ENCODE results near the gene MOCS1. TPM values are rescaled to one million over a fixed set of nuclear protein-coding genes. Genes with fewer than 3 reads are reported as not detected.
"Not testable (repeated sequence)": the region's sequence is repeated elsewhere in the genome, so short reads cannot be mapped to it uniquely, and the experiment has no call there.

The MOCS1 gene
- total RNA-seq: not detected

DNA sequence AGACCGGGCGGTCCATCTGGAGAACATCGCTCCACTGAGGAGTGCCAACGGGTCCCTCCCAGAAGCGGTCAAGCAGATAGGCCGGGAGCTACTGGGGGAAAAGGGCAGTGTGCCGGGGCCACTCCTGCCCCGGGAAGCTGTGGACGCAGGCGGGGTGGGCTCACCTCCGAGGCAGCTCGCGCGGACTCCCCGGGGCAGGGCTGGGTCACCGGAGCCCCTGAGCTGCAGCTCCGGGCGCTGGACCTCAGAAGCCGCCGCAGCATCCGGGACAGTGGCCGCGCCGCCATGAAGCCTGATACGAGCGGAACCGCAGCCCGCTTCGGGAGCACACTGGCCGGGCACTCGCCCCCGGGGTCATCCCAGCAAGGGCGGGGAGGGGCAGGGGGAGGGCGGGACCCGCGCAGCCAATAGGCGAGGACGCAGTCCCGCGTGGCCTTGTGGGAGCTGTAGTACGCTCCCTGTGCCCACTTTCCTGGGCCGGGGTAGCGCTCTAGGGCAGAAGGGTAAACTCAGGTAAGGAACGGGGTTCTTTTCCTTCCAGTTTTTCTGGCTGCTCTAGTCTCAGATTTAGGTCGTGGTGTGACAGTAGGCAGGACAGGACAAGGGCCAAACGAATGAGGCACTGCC is at the start of gene MOCS1:
TSS of gene MOCS1 (minus strand) at position 332 of the 627 bp plus-strand sequence. CDS start at position 287, 45 bp downstream.
- DNase-seq: no peak

DNA sequence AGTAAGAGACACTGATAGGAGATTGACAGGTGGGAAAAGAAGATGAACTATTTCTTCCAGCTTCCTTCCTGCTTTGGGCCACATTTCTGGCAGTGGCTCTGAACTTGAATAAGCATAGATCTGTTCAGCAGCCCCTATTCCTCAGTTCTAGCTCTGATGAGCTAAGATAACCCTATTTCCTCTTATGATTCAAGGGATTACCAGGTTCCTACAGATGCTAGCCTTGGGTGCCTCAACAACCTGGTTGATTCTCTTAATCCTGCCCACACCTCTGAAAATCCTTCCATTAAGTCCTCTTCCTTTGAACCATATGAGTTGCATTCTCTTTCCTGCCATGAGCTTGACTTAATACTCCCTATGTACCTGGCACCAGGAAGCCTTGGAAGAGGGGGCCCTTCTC is 49.8 kb upstream of the MOCS1 start:
- DNase-seq: no peak

DNA sequence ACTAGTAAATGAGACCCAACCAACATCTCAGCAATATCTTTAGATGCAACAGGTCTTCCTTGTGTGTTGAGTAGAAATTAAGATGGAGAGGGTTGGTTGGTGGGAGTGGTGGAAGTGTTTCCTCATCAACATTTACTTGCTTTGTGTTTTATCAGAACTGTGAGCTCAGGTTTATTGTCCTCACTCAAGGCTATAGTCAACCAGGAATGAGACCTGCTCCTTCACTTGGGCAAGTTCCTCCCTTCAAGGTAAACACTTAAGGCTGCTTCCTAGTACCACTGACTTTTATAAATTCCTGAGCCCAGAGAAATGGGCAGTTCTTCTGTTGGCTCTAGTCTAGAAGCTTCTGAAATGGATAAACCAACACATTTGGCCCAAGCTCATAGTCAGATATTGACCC is 48.9 kb upstream of the MOCS1 start:
- no peak for DNase-seq

DNA sequence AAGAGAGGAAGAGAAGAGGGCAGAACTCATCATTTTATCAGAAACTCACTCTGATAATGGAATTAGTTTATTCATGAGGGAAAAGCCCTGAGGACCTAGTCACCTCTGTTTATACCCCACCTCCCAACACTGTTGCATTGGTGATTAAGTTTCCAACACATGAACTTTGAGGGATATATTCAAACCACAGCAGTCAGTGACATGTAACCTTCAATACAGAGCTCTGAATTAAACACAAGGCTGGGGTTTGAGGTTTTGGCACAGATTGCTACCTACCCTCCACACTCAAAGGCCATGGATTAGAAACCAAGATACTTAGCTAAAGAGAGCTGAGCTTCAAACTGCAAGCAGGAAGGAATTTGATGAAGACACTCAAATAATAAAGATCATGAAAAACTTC is 48.5 kb upstream of the MOCS1 start:
- DNase-seq: no peak

DNA sequence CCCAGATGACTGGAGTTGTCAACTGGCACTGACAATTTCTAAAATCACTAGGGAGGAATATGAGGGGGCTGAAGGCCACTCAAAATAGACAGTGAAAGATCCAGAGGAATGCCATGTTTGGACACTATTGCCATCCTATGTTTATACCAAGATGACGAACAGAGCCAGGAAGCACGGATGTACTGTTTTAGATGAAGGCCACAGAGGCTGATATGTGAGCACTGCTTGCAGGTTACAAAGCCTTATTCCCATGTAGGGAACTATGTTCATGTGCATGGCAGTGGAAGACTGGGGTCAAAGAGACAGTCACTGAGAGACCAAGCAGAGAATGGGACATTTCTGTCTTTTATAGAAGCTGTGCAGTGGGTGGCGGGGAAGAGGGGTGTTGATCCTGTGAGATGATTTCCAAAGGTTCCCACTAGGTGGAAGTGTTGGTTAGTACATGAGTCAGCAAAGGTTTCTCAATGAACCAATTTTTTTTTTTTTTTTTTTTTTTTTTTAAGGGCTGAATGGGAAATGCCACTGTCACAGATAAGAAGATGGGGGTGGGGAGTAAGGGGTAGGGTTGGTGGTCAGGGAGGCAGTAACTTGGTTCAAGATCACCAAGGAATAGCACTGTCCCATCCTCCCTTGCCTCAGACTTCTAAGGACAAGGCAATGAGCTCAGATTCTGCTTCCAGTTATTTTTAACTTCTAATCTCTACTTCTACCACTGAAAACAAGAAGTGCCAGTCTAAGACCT is 46.7 kb upstream of the MOCS1 start:
- DNase-seq: no peak

DNA sequence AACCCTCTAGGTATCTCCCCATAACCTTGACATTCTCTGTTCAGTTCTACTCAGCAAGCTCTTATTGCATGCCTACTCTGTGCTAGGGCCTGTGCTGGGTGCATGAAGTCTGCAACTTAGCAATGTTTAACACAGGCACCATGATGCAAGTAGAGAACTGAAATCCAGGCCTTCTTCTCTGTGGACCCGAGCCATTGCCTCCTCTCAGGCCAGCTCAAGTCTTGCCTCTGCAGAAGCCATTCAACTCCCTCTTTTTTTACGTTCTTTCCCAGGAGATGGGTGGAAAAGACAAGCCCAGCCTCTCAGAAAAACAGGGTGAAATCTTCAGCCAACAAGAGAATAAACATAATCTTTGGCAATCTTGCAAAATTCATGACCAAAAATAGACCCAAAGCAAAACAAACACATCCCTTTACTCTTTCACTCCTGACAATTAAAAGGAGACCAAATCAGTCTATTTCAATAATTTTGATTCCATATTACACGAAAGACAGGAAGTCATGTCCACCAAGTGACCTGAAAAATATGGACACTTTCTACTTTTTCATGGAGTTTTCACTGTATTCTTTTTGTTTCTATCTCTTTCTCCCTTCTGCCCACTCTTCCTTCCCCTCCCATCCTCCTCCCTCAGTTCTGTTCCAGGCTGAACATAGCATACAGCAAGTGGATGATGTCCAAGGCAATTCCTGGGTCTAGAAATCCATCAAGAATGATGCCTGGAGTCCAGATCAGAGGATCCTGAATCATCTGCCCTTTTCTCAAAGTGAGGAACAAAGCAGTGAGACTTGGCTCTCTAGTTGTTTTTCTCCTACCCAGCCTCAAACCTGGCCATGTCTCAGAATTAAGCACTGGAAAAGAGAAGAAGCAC is 45.4 kb upstream of the MOCS1 start:
- DNase-seq: no peak

DNA sequence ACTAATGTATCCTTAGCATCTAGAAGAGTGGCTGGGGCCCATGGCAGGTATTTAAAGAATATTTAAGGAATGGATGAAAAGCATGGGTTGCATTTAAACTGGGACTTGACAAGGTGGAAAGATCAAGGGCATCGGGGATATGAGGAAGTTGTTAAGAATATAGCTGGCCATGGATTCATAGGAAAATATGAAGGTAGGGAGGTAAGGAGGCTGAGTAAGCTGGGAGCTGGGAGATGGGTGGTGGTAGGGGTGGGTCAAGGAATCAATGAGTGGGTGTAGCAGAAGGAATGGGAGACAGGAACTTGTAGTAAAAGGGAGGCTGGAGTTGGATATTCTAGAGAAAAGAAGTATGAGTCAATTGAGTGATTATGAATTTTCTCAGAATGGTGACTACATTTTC is 44.0 kb upstream of the MOCS1 start:
- no peak for DNase-seq

DNA sequence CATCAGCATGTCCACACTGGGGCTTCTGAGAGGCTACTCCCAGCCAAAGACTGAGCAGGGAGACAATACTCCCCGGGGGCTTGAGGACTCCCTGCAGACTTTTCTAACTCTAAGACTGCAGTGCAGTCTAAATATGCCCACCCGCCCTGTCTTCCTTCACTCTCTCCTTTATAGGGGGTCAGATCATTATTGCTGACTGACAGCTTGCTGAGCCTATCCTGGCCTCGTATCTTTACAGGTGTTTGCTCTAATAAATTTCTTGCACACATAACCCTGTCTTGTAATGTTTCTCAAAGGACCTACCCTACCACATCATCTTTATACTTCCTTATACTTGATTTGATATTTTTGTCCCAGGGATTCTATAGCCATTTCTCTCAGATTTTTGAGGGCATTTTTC is 39.4 kb upstream of the MOCS1 start:
- DNase-seq: no peak

DNA sequence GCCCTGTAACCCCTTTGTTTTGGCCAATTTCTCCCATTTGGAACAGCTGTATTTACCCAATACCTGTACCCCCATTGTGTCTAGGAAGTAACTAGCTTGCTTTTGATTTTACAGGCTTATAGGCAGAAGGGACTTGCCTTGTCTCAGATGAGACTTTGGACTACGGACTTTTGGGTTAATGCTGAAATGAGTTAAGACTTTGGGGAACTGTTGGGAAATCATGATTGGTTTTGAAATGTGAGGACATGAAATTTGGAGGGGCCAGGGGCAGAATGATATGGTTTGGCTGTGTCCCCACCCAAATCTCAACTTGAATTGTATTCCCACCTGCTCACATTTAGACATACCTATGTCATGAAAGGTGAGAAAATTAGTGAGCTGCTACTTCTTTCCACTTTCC is 38.5 kb upstream of the MOCS1 start:
- DNase-seq: not testable (repeated sequence)

DNA sequence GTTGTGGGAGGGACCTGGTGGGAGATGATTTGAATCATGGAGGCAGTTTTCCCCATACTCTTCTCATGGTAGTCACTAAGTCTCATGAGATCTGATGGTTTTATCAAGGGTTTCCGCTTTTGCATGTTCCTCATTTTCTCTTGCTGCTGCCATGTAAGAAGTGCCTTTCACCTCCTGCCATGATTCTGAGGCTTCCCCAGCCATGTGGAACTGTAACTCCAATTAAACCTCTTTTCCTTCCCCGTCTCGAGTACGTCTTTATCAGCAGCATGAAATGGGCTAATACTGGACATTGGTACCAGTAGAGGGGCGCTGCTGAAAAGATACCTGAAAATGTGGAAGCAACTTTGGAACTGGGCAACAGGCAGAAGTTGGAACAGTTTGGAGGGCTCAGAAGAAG is 36.9 kb upstream of the MOCS1 start:
- DNase-seq: not testable (repeated sequence)

DNA sequence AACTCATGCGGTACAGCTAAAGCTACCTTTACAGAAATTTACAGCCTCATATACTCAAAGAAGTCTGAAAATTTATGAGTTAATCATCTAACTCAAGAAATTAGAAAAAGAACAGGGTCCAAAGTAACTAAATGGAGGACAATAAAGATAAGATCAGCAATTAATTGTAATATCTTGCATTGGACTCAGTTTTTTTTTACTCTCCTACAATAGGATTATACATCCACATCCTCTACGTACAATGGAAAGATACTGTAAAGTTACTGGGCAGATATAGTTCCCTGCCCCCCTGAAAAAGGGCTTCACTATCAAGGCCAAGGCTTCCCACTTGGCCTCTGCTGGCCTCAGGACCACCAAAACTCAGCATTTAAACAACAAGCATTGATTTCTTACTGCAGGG is 31.5 kb upstream of the MOCS1 start:
- no peak for DNase-seq

DNA sequence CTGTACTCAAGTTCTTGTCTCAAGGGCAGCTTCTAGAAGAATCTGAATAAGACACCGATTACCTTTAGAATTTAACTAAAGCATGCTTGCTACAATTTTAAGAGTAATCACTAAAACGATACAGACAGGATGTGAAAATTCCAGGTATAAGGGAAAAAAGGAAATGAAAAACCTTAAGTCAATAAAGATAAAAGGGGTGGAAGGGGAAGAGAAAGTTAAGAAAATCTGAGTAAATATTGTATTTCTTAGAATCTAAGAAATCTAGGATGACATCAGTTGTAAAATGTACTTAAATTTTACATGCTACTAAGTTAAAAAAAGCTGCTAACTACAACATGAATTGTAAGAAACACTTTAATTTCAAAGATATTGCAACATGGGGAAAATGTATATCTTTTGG is 30.3 kb upstream of the MOCS1 start:
- DNase-seq: no peak

DNA sequence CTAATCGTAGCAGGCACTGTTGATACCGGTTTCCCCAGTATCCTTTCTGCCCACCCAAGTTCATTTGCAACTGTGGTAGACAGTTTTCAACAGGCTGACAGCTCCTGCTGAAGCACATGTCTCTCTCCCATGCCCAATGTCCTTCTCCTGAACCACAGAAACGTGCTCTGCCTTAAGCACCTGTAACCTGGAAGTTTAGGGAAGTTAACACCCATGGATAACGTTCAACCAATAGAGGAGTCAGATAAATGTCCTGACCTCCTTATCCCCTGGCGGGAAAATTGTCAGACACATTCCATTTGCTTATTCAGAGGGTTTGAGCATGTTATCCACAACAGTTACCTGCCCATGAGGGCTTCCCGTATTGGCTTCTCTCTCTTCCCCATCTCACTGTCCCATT is 29.8 kb upstream of the MOCS1 start:
- DNase-seq: no peak

DNA sequence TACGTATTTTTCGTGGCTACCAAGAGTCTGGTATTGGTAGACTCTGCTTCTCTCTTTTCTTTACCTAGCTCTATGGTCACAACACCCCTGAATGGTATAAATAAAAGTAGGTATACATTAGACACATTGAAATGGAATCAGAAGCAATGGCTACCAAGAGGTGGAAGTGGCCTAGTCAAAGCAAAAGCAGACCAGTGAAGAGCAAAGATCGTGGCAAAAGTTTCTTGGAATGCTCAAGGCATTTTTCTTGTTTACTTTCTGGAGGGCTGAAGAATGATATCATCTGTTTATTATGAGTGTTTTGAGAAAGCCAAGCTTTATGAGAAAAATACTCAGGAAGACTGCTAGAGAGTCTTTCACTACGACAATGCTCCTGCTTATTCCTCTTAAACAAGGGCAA is 28.6 kb upstream of the MOCS1 start:
- no peak for DNase-seq

DNA sequence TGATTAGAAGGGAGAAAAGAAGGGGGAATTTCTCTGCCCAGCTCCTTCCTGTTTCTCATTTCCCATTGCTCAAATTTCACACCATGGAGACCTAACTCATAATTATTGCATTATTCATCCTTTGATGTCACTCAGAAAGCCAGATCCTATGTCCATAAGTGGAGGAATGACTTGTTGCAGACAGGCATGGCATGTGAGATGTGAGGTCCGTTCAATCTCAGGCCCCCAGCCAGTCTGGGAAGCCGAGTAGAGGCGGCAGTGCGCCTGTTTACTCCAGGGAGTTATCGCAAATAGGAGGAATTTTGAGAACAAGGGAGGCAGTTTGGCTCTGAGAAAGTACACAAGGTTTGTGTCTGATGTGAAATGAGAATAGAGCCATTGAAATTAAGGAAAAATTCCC is 26.9 kb upstream of the MOCS1 start:
- DNase-seq: no peak

DNA sequence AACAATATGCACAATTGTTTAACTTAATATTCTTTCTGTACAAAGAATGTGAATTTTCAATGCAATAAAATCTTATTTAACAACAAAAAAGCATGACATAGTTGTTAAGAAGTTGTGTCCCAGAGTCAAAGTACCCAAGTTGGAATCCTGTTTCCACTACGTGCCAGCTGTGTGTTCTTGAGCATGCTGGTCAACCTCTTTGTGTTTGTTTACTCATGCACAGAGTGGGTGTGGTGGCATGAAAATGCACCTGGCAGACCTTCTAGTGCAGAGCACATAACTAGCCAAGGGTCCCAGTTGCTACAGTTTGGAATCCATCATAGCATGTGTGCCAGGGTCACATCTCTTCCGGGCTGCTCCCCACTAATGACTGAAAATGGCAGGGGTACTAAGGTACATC is 24.7 kb upstream of the MOCS1 start:
- no peak for DNase-seq

DNA sequence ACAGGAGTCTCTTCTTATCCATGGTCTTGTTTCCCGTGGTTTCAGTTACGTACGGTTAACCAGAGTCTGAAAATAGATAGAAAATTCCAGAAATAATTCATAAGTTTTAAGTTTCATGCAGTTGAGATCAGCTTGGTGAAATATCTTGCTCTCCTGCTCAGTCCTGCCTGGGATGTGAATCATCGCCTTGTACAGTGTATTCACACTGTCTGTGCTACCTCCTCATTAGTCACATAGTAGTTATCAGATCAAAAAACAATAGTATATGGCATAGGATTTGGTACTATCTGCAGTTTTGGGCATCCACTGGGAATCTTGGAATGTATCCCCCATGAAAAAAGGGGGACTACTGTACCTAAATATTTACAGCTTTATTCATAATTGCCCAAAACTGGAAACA is 22.7 kb upstream of the MOCS1 start:
- no peak for DNase-seq

DNA sequence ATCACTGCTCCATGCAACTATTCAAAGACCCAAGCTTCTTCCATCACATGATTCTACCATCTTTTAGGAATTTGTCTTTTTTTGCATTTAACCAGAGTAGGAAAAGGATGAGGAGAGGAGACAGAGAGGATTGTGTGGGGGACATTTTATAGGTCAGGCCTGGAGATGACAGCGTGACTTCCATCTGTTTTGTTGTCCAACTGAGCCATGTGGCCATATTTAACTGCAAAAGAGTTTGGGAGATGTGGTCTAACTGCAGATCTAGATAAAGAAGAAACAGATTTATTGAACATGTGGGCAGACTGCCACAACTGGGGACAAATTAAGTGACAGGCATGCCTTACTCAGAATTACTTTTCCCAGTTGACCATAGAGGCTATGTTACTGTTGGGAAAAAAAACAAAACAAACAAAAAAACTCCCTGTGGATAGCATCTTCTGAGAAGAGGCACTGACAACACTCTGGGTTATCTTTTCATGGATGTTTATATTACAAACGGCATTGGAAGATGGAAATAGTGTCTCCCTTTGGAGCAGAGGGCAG is 18.9 kb upstream of the MOCS1 start:
- no peak for DNase-seq

DNA sequence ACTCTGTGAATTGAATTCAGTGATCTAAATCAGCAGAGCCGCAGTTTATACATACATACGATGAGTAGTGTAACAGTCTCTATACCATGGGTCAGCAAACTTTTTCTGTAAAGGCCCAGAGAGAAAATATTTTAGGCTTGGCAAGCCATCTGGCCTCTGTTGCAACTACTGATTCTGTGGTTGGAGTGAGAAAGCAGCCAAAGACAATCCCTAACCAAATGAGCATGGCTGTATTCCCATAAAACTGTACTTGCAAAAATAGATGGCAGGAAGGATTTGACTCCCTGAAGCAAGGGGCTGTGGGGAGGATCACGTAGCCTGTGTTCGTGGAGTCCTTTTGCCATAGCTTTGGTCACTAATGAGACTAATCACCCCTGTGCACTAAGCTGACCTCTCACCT is 17.9 kb upstream of the MOCS1 start:
- no peak for DNase-seq

DNA sequence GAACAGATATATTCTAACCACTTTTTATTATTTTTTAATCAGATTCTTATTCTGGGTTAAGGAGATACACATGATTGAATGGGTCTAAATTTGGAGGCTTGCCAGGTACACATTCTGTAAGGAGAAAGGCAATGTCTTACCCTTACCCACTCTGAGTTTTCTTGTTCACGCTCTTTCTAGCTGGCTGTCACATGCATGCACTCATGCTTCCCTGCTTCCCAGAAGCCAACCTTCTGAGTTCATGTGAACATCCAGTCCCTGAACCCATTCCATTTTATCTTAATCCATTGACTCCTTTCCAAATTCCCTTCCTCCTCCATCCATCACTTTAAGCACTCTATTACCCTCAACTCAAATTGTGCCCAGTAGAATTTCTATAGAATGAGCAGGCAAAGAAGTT is 17.5 kb upstream of the MOCS1 start:
- no peak for DNase-seq

DNA sequence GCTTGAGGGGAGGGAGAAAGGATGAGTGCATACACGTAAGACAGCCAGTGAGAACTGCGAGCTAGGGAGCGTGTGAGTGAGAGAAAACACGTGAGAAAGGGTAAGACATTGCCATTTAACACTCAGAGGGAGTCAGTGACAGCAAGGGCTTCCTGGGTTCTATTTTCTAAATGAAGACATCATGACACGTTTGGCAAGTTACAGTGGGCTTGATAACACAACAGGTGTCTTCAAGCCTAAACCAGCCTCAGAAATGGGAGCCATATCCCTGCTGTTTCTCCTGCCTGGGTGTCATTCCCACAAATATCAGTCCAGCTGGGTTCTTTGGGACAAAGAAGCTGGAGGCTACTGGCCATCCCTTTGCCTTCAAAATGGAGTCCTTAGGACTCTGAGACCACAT is 16.9 kb upstream of the MOCS1 start:
- DNase-seq: no peak

DNA sequence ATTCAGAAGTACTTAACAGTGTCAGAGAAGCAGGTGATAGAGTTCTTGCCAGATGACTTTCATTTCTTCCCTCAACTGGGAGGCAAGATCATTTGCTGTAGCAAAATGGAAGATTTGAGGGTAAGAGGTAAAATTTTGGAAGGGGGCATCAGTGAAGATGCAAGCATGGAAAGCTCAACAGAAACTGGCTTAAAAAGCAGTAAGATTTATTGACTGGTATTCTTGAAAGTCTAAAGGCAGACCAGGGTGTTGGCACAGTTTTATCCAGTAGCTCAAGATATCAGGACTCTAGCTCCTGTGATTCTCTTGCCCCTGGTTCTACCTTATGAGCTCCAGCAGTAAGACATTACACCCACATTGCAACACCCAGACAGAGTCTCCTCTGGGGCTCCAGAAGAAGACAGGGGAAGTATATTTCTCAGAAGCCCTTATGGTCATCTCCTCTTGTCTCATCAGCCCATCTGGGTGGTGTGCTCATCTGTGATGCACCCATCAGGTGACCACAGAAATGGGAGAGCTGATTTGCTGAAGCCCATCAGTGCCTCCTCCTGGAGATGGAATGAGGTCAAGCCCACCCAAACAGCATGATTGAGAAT is 16.0 kb upstream of the MOCS1 start:
- DNase-seq: no peak

DNA sequence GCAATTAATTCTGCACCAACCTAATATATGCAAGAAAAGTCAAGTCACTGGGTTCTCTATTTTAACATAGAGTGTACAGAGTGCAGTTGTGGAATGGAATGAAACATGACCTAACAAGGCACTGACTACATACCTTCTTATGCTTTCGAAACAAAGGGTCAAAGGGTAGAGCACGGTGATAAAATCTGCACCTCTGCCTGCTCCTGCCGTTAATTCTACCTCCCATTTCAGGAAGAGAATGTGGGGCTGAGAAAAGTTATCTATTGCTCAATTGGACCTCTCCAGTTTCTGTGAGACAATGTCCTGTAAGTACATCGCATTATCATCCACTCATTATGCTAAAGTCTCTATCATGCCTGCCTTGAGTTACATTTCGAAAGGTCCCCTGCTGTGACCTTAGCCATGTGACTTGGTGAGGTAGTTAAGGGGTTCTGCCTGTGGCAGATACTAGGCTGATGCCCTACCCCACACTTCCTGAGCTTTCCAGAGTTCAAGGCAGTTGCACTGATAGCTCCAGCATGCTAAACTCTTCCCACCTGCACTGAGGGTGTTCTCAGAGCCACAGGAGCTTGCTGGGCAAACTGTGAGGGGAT is 14.0 kb upstream of the MOCS1 start:
- DNase-seq: no peak
